Keratinocyte (primary cell): ENCODE data around the gene ACADM.
"Not testable (repeated sequence)": the region's sequence is repeated elsewhere in the genome, so short reads cannot be mapped to it uniquely, and the experiment has no call there.

Experiments used
- CTCF ChIP-seq, 3 experiments: IDR thresholded peaks in 1 of 3; conservative IDR thresholded peaks in 1 of 3; optimal IDR thresholded peaks in 1 of 3; 2 replicates in 2 of 3; 3 replicates in 1 of 3; pipeline versions ENCODE3 to v1.5.1; 2011; ENCODE audit warnings: low read length in 3 of 3, mild to moderate bottlenecking in 3 of 3, moderate library complexity in 2 of 3, control low read depth in 1 of 3, inconsistent platforms in 1 of 3; ENCODE audit not compliant: insufficient read depth in 2 of 3; ENCODE audit errors: extremely low read depth in 1 of 3
- EZH2 ChIP-seq: IDR thresholded peaks from one replicate; pipeline ENCODE4 v1.6.1; 2012; ENCODE audit warnings: inconsistent platforms, mild to moderate bottlenecking, low read length, moderate library complexity

GRCh38 chr1:75778694-75779093, 54.2 kb downstream of the ACADM start:
- not testable (repeated sequence) for TF ChIP-seq CTCF (optimal IDR thresholded peaks at IDR 0.05 in 1 of 3, IDR thresholded peaks at IDR 0.05 in 1 of 3, conservative IDR thresholded peaks at IDR 0.05 in 1 of 3; ENCODE audit: extremely low read depth in 1 of 3, insufficient read depth in 2 of 3, low read length in 3 of 3); EZH2
